Prostate gland (tissue), 2 donors: ENCODE data around the gene S100PBP. TPM values are rescaled to one million over a fixed set of nuclear protein-coding genes. Genes with fewer than 3 reads are reported as not detected.
A peak's percentile ranks its signal among the peaks of the same experiment; 100 is the strongest.

Experiments
- DNase-seq: peaks from one replicate; pipeline ENCODE4 v3.0.0-alpha.2; 2019; ENCODE audit warnings: low spot score
- H3K27ac ChIP-seq, 2 donors: fragments of 200-600 bp; sonication (generic); 2 replicates each; pipeline ENCODE4 v1.5.1; 2017 to 2019
- H3K27me3 ChIP-seq: fragments of 200-600 bp; sonication (generic); replicated peaks from 2 replicates; pipeline ENCODE4 v1.5.1; 2019; ENCODE audit not compliant: insufficient read depth
- H3K36me3 ChIP-seq, 2 donors: fragments of 200-600 bp; sonication (generic); 1 replicate in 1 of 2; 2 replicates in 1 of 2; pipeline versions ENCODE4 v1.5.1 to v1.8.1; 2017 to 2019
- H3K4me1 ChIP-seq: fragments of 200-600 bp; sonication (generic); replicated peaks from 2 replicates; pipeline ENCODE4 v1.5.1; 2019
- H3K4me3 ChIP-seq, 2 donors: fragments of 200-600 bp; sonication (generic); 2 replicates each; pipeline ENCODE4 v1.5.1; 2017 to 2019
- H3K9me3 ChIP-seq: fragments of 200-600 bp; sonication (generic); 2 replicates; pipeline ENCODE4 v1.5.1; 2017
- POLR2A ChIP-seq: fragments of 450-650 bp; IDR thresholded peaks from one replicate; pipeline ENCODE4 v1.6.1; 2016; ENCODE audit warnings: antibody characterized with exemption, mild to moderate bottlenecking
- POLR2AphosphoS5 ChIP-seq: sonication (generic); formaldehyde crosslinking; IDR thresholded peaks from one replicate; pipeline ENCODE4 v1.6.1; 2017; ENCODE audit warnings: antibody characterized with exemption
- WGBS: methylation state at CpG from one replicate; pipeline ENCODE4 v1.1.5; 2018; 5-methylcytosine and 5-hydroxymethylcytosine counted together
- intact Hi-C: fragments of 100-400 bp; cut with DNase I; formaldehyde crosslinking; loops from one replicate; pipeline ENCODE4 v1.14.2; 2022
- total RNA-seq, 2 donors: library from RNA; depleted of rRNA; stranded (reverse); fragments of >200 nt; gene quantifications; one replicate each; pipeline ENCODE4 v1.1.0, GENCODE V29; 2016
- TF ChIP-seq, protein P1 (sequence below), 4 experiments: fragments of 200-600 bp in 2 of 4; fragments of 450-650 bp in 2 of 4; sonication (generic) in 2 of 4; IDR thresholded peaks; 1 replicate in 3 of 4; 2 replicates in 1 of 4; pipeline ENCODE4 v1.5.1; 2016 to 2019; ENCODE audit warnings: antibody characterized with exemption in 4 of 4, mild to moderate bottlenecking in 2 of 4, moderate library complexity in 2 of 4

S100PBP gene
- total RNA-seq, 2 donors from 2014 or later, result 27.1 to 72.5 TPM

DNA sequence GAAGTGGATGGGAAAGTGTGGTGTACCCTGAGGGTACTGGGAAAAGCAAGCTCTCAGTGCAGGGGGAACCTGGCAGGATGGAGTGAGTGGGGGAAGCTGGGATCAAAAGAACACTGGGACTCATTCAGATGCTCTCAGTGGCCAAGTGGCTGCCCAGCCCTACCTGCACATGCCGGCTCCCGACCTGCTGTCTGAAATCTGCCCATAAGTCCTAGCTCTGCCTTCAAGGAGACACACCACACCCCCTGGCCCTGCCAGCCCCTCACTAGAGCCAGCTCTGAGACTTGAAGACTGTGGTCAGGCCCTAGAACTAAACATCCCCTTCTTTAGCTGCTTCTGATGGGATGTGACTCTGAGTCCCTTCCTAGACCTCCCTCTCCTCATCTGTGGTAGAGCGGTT lies 81.5 kb downstream of the S100PBP start:
- Histone ChIP-seq H3K27ac (no peak overlapping the region), H3K4me3 (no peak overlapping the region), H3K9me3 (no peaks in the 10 kb centered on the region), H3K4me1 (no peaks in the 10 kb centered on the region), H3K27me3 (no peaks in the 10 kb centered on the region), H3K36me3 (no peaks in the 10 kb centered on the region)
- DNase-seq, result no peak
- TF ChIP-seq POLR2AphosphoS5 (no peak), POLR2A (no peak)
- TF ChIP-seq, protein P1, sequence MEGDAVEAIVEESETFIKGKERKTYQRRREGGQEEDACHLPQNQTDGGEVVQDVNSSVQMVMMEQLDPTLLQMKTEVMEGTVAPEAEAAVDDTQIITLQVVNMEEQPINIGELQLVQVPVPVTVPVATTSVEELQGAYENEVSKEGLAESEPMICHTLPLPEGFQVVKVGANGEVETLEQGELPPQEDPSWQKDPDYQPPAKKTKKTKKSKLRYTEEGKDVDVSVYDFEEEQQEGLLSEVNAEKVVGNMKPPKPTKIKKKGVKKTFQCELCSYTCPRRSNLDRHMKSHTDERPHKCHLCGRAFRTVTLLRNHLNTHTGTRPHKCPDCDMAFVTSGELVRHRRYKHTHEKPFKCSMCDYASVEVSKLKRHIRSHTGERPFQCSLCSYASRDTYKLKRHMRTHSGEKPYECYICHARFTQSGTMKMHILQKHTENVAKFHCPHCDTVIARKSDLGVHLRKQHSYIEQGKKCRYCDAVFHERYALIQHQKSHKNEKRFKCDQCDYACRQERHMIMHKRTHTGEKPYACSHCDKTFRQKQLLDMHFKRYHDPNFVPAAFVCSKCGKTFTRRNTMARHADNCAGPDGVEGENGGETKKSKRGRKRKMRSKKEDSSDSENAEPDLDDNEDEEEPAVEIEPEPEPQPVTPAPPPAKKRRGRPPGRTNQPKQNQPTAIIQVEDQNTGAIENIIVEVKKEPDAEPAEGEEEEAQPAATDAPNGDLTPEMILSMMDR (IDR thresholded peaks at IDR 0.05), result no peak
- WGBS, result 92% methylated on average over 3 of the region's 3 CpGs
- intact Hi-C loops, result no loop called here

DNA sequence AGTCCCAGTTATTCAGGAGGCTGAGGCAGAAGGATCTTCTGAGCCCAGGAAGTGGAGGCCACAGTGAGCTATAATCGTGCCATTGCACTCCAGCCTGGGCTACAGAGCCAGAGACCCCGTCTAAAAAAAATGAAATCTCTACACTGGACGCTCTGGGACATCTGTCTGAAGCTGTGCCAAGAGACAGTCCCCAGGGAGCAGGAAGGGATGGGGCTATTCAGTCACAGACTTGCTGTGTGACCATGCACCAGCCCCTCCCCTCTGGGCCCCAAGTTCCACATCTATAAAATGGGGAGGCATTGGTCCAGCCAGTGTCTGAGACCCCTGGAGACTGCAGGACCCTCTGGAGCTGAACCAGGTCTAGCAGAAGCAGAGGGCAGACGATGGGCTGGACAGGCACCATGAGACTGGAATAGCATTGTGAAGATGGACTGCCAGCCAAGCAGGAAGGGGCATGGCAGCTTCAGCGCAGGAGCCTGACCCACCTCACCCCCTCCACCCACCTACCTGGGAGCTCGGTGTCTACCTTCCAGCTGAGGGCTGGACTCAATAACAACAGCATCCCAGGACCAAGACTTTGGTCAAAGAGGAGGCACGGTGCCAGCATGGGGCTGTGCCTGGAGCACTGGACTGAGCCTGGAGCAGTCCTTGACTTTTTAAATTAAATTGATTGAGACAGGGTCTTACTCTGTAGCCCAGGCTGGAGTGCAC lies 82.3 kb downstream of the S100PBP start:
- H3K4me3 ChIP-seq, result no peak overlapping the region

DNA sequence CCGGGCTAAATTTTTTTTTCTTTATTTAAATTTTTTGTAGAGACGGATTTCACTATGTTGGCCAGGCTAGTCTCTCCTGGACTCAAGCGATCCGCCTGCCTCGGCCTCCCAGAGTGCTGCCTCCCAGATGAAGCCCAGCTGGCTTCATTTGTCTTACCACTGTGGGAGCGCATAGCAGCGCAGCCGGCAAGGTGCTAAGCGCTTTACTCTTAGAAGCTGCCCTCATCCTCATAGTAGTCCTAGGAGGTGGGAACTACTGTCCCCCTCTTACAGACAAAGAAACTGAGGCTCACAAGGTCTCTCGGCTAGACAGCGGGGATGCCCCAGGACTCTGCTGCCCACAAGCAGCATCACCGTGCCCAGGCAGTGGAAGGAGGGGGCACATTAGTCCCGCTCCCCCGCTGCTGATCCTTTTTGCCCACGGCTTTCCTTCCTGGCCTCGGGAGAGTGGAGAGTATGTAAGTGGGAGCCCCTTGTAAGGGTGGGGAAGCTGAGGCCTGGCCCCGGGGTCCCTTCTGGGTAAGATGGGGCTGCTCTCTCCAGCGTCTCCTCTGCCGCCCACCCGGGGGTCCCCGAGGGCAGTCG lies 83.0 kb downstream of the S100PBP start:
- peak overlapping the region; percentile 71 to 85 for H3K27ac ChIP-seq
- intact Hi-C loops, result no loop called here

More for the DNA sequence above, 82.3 kb downstream of the S100PBP start:
- 76% methylated on average over 6 of the region's 7 CpGs for WGBS
- Histone ChIP-seq H3K27me3 (no peaks in the 10 kb centered on the region), H3K27ac (no peak overlapping the region), H3K9me3 (no peaks in the 10 kb centered on the region), H3K36me3 (no peaks in the 10 kb centered on the region), H3K4me1 (no peaks in the 10 kb centered on the region)
- TF ChIP-seq POLR2A, result no peak
- TF ChIP-seq, protein P1 (IDR thresholded peaks at IDR 0.05), result no peak
- TF ChIP-seq POLR2AphosphoS5, result no peak
- no peak for DNase-seq
- intact Hi-C loops, result no loop called here

DNA sequence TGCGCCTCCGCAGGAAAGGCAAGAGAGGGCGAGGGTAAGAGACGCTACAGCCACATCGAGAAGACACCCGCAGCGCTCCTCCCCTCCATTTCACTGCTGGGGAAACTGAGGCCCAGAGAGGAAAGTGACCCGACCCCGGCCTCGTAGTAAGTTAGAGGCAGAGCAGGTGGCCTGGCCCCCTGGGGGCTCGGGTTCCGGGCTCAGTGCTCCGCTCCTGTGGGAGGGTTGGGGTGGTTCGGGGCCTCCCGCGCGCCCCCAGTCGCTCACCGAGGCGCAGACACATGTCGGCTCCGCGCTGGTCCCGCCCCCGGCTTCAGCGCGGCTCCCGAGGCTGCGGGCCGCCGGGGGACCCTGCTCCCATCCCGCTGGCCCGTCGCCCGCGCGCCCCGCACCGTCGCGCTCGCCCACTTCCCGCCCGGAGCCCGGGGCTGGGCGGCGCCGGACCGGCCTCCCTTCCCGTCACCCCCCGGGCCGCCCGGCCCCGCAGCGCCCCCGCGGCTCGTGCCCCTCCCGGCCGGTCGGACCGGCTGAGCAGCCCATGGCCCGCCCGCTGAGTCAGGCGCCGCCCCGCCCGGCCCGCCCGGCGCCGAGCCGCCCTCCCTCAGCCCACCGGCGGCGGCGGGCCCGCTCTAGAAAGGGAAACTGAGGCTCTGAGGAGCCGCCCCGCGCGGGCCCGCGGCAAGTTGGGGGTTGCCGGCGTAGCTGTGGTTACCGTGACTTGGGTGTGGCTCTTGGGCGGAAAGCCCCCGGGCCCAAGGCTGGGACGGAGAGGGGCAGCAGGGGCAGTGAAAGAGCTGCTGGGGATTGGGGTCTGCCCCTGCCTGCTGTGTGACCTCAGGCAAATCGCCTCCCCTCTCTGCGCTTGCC lies 83.7 kb downstream of the S100PBP start, which contains the start of gene TMEM54:
Gene TMEM54 (minus strand): TSS at position 434 of the 867 bp plus-strand sequence. CDS start 151 bp downstream, at position 283.
- intact Hi-C loops, result no loop called here

More for the DNA sequence above, 83.0 kb downstream of the S100PBP start:
- TF ChIP-seq POLR2A, result no peak
- no peak for TF ChIP-seq POLR2AphosphoS5
- TF ChIP-seq, protein P1 (IDR thresholded peaks at IDR 0.05), result no peak
- Histone ChIP-seq H3K27me3 (no peaks in the 10 kb centered on the region), H3K4me1 (no peaks in the 10 kb centered on the region), H3K36me3 (no peaks in the 10 kb centered on the region), H3K9me3 (no peaks in the 10 kb centered on the region), H3K4me3 (peak overlapping the region; percentile 79 to 85)
- WGBS, result 16% methylated on average over 22 of the region's 22 CpGs
- DNase-seq, result no peak

More for the DNA sequence above, 83.7 kb downstream of the S100PBP start, which contains the start of gene TMEM54:
- no peaks in the 10 kb centered on the region for H3K27me3 ChIP-seq
- TF ChIP-seq, protein P1 (IDR thresholded peaks at IDR 0.05), result peak in 2 of 4 experiments; percentile 29 to 38
- TF ChIP-seq POLR2AphosphoS5 (no peak), POLR2A (peak; percentile 18)
- DNase-seq, result peak; percentile 77
- H3K4me3 ChIP-seq, result peak within 1 kb of the TSS; percentile 79 to 85
- no peaks in the 10 kb centered on the region for H3K36me3 ChIP-seq
- 1% methylated on average over 31 of the region's 92 CpGs for WGBS
- no peaks in the 10 kb centered on the region for H3K4me1 ChIP-seq
- no peaks in the 10 kb centered on the region for H3K9me3 ChIP-seq
- H3K27ac ChIP-seq, result peak within 1 kb of the TSS; percentile 71 to 85
